ENCODE data around the gene AHRR. TPM values are rescaled to one million over a fixed set of nuclear protein-coding genes. Genes with fewer than 3 reads are reported as not detected.

Gene AHRR
- total RNA-seq, 1 experiment from 2014 or later, result 2.2 TPM

GRCh38 chr5:305459-305858 is 16.1 kb upstream of the AHRR start:
- H3K4ac ChIP-seq (ENCODE audit: low read depth, low read length), result no peak overlapping the region
- H2BK5ac ChIP-seq (ENCODE audit: insufficient read length, low read length), result no peak overlapping the region
- no peaks in the 10 kb centered on the region for H3K23me2 ChIP-seq (ENCODE audit: insufficient read length, low read depth, low read length, poor library complexity, severe bottlenecking)
- Mint-ChIP-seq H3K4me1 (peaks cover 26 to 39% of the 10 kb centered on the region in 2 experiments), H3K36me3 (ENCODE audit: insufficient read depth in 1 of 3, low read depth in 3 of 3) (peaks cover 2 to 24% (median 19%) of the 10 kb centered on the region in 3 experiments; a peak in 6 of 7 replicates), H3K9me3 (no peaks in the 10 kb centered on the region), H3K27me3 (ENCODE audit: low read depth) (no peaks in the 10 kb centered on the region), H3K27ac (peak overlapping the region in 2 of 3 experiments; percentile 40 to 74; a peak in 2 of 7 replicates), H3K4me3 (no peak overlapping the region)
- no peak overlapping the region for H4K91ac ChIP-seq (ENCODE audit: insufficient read length, low read depth, low read length)
- no peak overlapping the region for H2BK20ac ChIP-seq (ENCODE audit: low read depth, low read length, poor library complexity, severe bottlenecking)
- H3K14ac ChIP-seq (ENCODE audit: insufficient read depth, low read length), result no peak overlapping the region
- no peak overlapping the region for H3K18ac ChIP-seq (ENCODE audit: insufficient read length, low read depth, low read length)
- H4K8ac ChIP-seq (replicated peaks; ENCODE audit: insufficient read length, low read depth, low read length), result no peak overlapping the region
- H2BK120ac ChIP-seq (ENCODE audit: low read depth, low read length, poor library complexity, severe bottlenecking), result no peak overlapping the region
- no peaks in the 10 kb centered on the region for H4K20me1 ChIP-seq (ENCODE audit: control insufficient read depth, insufficient read depth, insufficient read length)
- no peak overlapping the region for H4K5ac ChIP-seq (ENCODE audit: insufficient read length, low read depth, low read length)
- no peak overlapping the region for H3K4me2 ChIP-seq (ENCODE audit: insufficient read depth, insufficient read length, low read length)
- H3K56ac ChIP-seq (ENCODE audit: insufficient read length, low read depth, low read length), result no peak overlapping the region
- no peak overlapping the region for H2AK5ac ChIP-seq (ENCODE audit: insufficient read length, low read length)
- H3K4me1 ChIP-seq (ENCODE audit: insufficient read depth, low read length), result no peaks in the 10 kb centered on the region; the same call in 1 of the 2 replicates
- no peak overlapping the region for H2BK15ac ChIP-seq (ENCODE audit: low read depth, low read length)
- H3K23ac ChIP-seq (ENCODE audit: insufficient read length, low read depth, low read length), result no peak overlapping the region
- no CpG with 5 or more reads among the region's 14 CpGs for WGBS (ENCODE audit: extremely low coverage, insufficient read length, low lambda C conversion rate)
- DNase-seq, result no peak
- no peaks in the 10 kb centered on the region; the same call in 1 of the 2 replicates for H3K79me2 ChIP-seq (ENCODE audit: insufficient read depth, low read length)
- no peaks in the 10 kb centered on the region for H3K27me3 ChIP-seq (ENCODE audit: insufficient read depth, low read length)
- H3K9ac ChIP-seq (ENCODE audit: extremely low read depth, insufficient read length, low read length), result no peak overlapping the region
- no peaks in the 10 kb centered on the region for H3K79me1 ChIP-seq (ENCODE audit: insufficient read depth, low read depth, low read length, poor library complexity, severe bottlenecking)
- TF ChIP-seq CTCF (conservative IDR thresholded peaks at IDR 0.05), result no peak
- H3K9me3 ChIP-seq (ENCODE audit: control insufficient read depth, low read depth, low read length), result no peaks in the 10 kb centered on the region
- H2BK12ac ChIP-seq (ENCODE audit: insufficient read length, low read depth, low read length), result no peak overlapping the region
- no peak overlapping the region for H3T11ph ChIP-seq (ENCODE audit: low read length)
- no peak overlapping the region for H3K27ac ChIP-seq (ENCODE audit: insufficient read length, low read depth, low read length)
- no peak overlapping the region for H2AFZ ChIP-seq (ENCODE audit: low read length)
